Measurements from ENCODE around the gene PFDN2.

Gene PFDN2

DNA sequence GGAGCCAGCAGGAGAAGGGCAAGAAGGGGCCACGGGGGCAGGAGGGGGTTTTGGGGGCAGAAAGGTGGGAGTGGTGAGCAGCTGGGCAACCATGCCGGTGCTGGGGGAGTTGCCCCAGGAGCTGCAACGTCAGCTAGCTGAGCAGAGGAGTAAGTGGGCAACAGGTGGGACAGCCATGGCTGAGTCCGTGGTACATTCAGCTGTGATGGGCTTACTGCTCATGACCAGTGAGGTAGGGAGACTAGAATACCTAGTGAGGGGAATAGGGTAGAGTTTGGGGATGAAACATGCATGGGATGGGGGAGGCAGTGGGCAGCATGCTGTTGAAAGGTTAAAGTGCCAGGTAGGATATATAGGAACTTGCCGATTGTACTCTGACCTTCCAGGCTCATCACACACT lies 43.8 kb upstream of the PFDN2 start:
- no peak overlapping the region for H2AFZ ChIP-seq (ENCODE audit: low read length)
- H3K9me2 ChIP-seq (replicated peaks; ENCODE audit: insufficient read depth, low read length): no peaks in the 10 kb centered on the region
- H3K4me1 ChIP-seq (ENCODE audit: low read length): peaks cover 27% of the 10 kb centered on the region
- H3F3A ChIP-seq (ENCODE audit: insufficient read depth, low read length): peaks cover 29% of the 10 kb centered on the region
- H3K27ac ChIP-seq (ENCODE audit: low read length): no peak overlapping the region
- no peak overlapping the region for H3K9ac ChIP-seq (ENCODE audit: low read length)
- TF ChIP-seq, protein P1, sequence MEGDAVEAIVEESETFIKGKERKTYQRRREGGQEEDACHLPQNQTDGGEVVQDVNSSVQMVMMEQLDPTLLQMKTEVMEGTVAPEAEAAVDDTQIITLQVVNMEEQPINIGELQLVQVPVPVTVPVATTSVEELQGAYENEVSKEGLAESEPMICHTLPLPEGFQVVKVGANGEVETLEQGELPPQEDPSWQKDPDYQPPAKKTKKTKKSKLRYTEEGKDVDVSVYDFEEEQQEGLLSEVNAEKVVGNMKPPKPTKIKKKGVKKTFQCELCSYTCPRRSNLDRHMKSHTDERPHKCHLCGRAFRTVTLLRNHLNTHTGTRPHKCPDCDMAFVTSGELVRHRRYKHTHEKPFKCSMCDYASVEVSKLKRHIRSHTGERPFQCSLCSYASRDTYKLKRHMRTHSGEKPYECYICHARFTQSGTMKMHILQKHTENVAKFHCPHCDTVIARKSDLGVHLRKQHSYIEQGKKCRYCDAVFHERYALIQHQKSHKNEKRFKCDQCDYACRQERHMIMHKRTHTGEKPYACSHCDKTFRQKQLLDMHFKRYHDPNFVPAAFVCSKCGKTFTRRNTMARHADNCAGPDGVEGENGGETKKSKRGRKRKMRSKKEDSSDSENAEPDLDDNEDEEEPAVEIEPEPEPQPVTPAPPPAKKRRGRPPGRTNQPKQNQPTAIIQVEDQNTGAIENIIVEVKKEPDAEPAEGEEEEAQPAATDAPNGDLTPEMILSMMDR (IDR thresholded peaks at IDR 0.05; ENCODE audit: low read length): no peak
- TF ChIP-seq EZH2 (optimal IDR thresholded peaks at IDR 0.05; ENCODE audit: low read depth, low read length) (no peak), EZH2phosphoT487 (IDR thresholded peaks at IDR 0.05; ENCODE audit: low read length) (no peak)
- no peak for DNase-seq
- H3K79me2 ChIP-seq (ENCODE audit: low read length): peaks cover 20% of the 10 kb centered on the region
- no peaks in the 10 kb centered on the region for H4K20me1 ChIP-seq (ENCODE audit: insufficient read depth, low read length)
- H3K36me3 ChIP-seq (replicated peaks; ENCODE audit: insufficient read depth, low read length): peaks cover 5% of the 10 kb centered on the region; the same call in 1 of the 2 replicates
- H3K27me3 ChIP-seq (replicated peaks; ENCODE audit: insufficient read depth, low read length): no peaks in the 10 kb centered on the region
- H3K4me3 ChIP-seq (ENCODE audit: low read length): no peak overlapping the region
- H3K9me3 ChIP-seq (replicated peaks; ENCODE audit: insufficient read depth, low read length): no peaks in the 10 kb centered on the region
- no peak overlapping the region for H3K4me2 ChIP-seq (ENCODE audit: low read depth, low read length)

DNA sequence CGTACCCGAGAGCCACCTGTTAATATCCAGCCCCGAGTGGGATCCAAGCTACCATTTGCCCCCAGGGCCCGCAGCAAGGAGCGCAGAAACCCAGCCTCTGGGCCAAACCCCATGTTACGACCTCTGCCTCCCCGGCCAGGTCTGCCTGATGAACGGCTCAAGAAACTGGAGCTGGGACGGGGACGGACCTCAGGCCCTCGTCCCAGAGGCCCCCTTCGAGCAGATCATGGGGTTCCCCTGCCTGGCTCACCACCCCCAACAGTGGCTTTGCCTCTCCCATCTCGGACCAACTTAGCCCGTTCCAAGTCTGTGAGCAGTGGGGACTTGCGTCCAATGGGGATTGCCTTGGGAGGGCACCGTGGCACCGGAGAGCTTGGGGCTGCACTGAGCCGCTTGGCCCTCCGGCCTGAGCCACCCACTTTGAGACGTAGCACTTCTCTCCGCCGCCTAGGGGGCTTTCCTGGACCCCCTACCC lies 42.9 kb upstream of the PFDN2 start:
- H3K4me2 ChIP-seq (ENCODE audit: low read depth, low read length): no peak overlapping the region

DNA sequence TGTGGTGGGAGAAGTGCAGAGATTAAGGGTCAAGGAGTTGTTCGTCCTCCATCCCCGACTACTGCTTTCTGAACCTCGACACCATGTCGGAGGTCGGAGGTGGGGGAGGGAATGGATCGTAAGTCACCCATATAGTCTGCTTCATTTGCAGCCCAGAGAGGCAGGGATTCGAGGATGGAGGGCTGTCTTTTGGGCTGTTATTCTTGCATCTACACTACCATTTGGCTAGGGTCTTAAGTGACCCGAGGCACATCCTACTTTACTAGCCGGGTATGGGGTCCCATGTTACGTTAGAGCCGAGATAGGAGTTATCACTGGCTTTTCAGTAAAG lies 42.0 kb upstream of the PFDN2 start:
- peak overlapping the region; percentile 70 for H3K4me2 ChIP-seq (ENCODE audit: low read depth, low read length)
- peak overlapping the region; percentile 67 for H2AFZ ChIP-seq (ENCODE audit: low read length)
- H3K9me3 ChIP-seq (replicated peaks; ENCODE audit: insufficient read depth, low read length): no peaks in the 10 kb centered on the region
- no peak for TF ChIP-seq EZH2phosphoT487 (IDR thresholded peaks at IDR 0.05; ENCODE audit: low read length)
- TF ChIP-seq, protein P1 (IDR thresholded peaks at IDR 0.05; ENCODE audit: low read length): no peak
- no peak for TF ChIP-seq EZH2 (optimal IDR thresholded peaks at IDR 0.05; ENCODE audit: low read depth, low read length)
- H3K9ac ChIP-seq (ENCODE audit: low read length): peak overlapping the region; percentile 87
- peak overlapping the region; percentile 46; the same call in 1 of the 2 replicates for H3K27ac ChIP-seq (ENCODE audit: low read length)
- peaks cover 31% of the 10 kb centered on the region for H3K79me2 ChIP-seq (ENCODE audit: low read length)
- H3K4me1 ChIP-seq (ENCODE audit: low read length): peaks cover 27% of the 10 kb centered on the region
- peak overlapping the region; percentile 71 for H3K4me3 ChIP-seq (ENCODE audit: low read length)
- H4K20me1 ChIP-seq (ENCODE audit: insufficient read depth, low read length): no peaks in the 10 kb centered on the region
- no peaks in the 10 kb centered on the region for H3K27me3 ChIP-seq (replicated peaks; ENCODE audit: insufficient read depth, low read length)
- no peaks in the 10 kb centered on the region for H3K9me2 ChIP-seq (replicated peaks; ENCODE audit: insufficient read depth, low read length)
- peaks cover 16% of the 10 kb centered on the region for H3F3A ChIP-seq (ENCODE audit: insufficient read depth, low read length)
- peaks cover 5% of the 10 kb centered on the region; the same call in 1 of the 2 replicates for H3K36me3 ChIP-seq (replicated peaks; ENCODE audit: insufficient read depth, low read length)
- no peak for DNase-seq

More for the DNA sequence above, 42.9 kb upstream of the PFDN2 start:
- no peaks in the 10 kb centered on the region for H3K9me3 ChIP-seq (replicated peaks; ENCODE audit: insufficient read depth, low read length)
- H3F3A ChIP-seq (ENCODE audit: insufficient read depth, low read length): peaks cover 22% of the 10 kb centered on the region
- H3K4me3 ChIP-seq (ENCODE audit: low read length): no peak overlapping the region
- no peak overlapping the region for H3K9ac ChIP-seq (ENCODE audit: low read length)
- H3K27me3 ChIP-seq (replicated peaks; ENCODE audit: insufficient read depth, low read length): no peaks in the 10 kb centered on the region
- H3K79me2 ChIP-seq (ENCODE audit: low read length): peaks cover 23% of the 10 kb centered on the region
- no peak overlapping the region for H2AFZ ChIP-seq (ENCODE audit: low read length)
- H3K36me3 ChIP-seq (replicated peaks; ENCODE audit: insufficient read depth, low read length): peaks cover 5% of the 10 kb centered on the region; the same call in 1 of the 2 replicates
- H4K20me1 ChIP-seq (ENCODE audit: insufficient read depth, low read length): no peaks in the 10 kb centered on the region
- H3K27ac ChIP-seq (ENCODE audit: low read length): no peak overlapping the region
- H3K9me2 ChIP-seq (replicated peaks; ENCODE audit: insufficient read depth, low read length): no peaks in the 10 kb centered on the region
- DNase-seq: no peak
- TF ChIP-seq, protein P1 (IDR thresholded peaks at IDR 0.05; ENCODE audit: low read length): no peak
- TF ChIP-seq EZH2phosphoT487 (IDR thresholded peaks at IDR 0.05; ENCODE audit: low read length): no peak
- TF ChIP-seq EZH2 (optimal IDR thresholded peaks at IDR 0.05; ENCODE audit: low read depth, low read length): no peak
- H3K4me1 ChIP-seq (ENCODE audit: low read length): peaks cover 27% of the 10 kb centered on the region

All from MM.1S (cell line).